GM21529 (cell line): ENCODE data around the gene RCL1.
"Not testable (repeated sequence)": the region's sequence is repeated elsewhere in the genome, so short reads cannot be mapped to it uniquely, and the experiment has no call there.

Source experiments
- ATAC-seq: cut with Tn5 transposase; IDR thresholded peaks from one replicate; pipeline ENCODE4 v1.9.1; 2021; ENCODE audit not compliant: unreplicated experiment

Gene RCL1

GRCh38 chr9:4875559-4875958, 82.8 kb downstream of the RCL1 start:
- no peak for ATAC-seq

GRCh38 chr9:4879115-4879558, 86.4 kb downstream of the RCL1 start:
- no peak for ATAC-seq

GRCh38 chr9:4883326-4883873, 90.7 kb downstream of the RCL1 start:
- ATAC-seq: no peak

GRCh38 chr9:4886698-4887097, 94.0 kb downstream of the RCL1 start:
- ATAC-seq: peak; percentile 96

- no peak for ATAC-seq
Observed at GRCh38 chr9:4887556-4887955, 94.8 kb downstream of the RCL1 start.

- no peak for ATAC-seq
Observed at GRCh38 chr9:4890242-4890641, 97.5 kb downstream of the RCL1 start.

- no peak for ATAC-seq
Observed at GRCh38 chr9:4890929-4891328, 98.2 kb downstream of the RCL1 start.

- ATAC-seq: no peak
Observed at GRCh38 chr9:4891674-4892073, 98.9 kb downstream of the RCL1 start.

- ATAC-seq: no peak
Observed at GRCh38 chr9:4892501-4893194, 99.9 kb downstream of the RCL1 start.

- no peak for ATAC-seq
Observed at GRCh38 chr9:4894076-4894475, 101.3 kb downstream of the RCL1 start.

GRCh38 chr9:4899853-4900252, 107.1 kb downstream of the RCL1 start:
- not testable (repeated sequence) for ATAC-seq

- not testable (repeated sequence) for ATAC-seq
Observed at GRCh38 chr9:4901401-4902134, 108.8 kb downstream of the RCL1 start.

GRCh38 chr9:4902135-4902475, 109.4 kb downstream of the RCL1 start:
- ATAC-seq: no peak

GRCh38 chr9:4904322-4905134, 111.8 kb downstream of the RCL1 start:
- no peak for ATAC-seq

- ATAC-seq: no peak
Observed at GRCh38 chr9:4905135-4905490, 112.4 kb downstream of the RCL1 start.
